ENCODE data around the gene ABHD16B.

The ABHD16B gene

DNA sequence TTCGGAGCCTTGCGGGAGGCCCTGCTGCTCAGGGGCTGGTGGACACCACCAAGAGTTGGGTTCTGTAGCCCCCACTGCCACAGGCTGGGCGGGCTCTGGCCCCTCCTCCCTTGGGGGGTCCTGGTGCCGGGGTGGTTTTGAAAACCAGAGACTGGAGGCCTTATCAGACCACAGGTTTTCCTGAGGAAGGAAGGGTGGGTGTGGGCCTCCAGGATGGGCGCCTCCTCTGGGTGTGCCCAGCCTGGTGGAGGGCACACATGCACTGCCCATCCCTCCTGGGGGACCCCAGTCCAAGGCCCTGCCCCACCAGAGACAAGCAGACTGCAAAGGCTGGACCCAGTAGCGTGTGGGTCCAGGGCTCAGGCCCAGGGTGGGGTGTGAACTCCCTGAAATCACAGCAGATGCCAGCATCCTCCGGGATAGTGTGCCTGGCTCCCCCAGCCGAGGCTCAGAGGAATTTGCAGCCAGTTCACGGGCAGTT lies 16.7 kb upstream of the ABHD16B start:
- no peaks in the 10 kb centered on the region for H3F3A ChIP-seq (ENCODE audit: insufficient read depth, low read length)
- no peaks in the 10 kb centered on the region for H3K79me2 ChIP-seq (ENCODE audit: insufficient read depth, low read length)
- no peaks in the 10 kb centered on the region for H3K36me3 ChIP-seq (ENCODE audit: insufficient read depth, low read length)
- H3K27ac ChIP-seq (ENCODE audit: low read depth, low read length, poor library complexity, severe bottlenecking), result no peak overlapping the region
- no peaks in the 10 kb centered on the region for H3K9me3 ChIP-seq (ENCODE audit: low read length)
- no peaks in the 10 kb centered on the region for H4K20me1 ChIP-seq (ENCODE audit: insufficient read depth, low read length)
- H3K9me2 ChIP-seq (ENCODE audit: low read depth, low read length), result no peaks in the 10 kb centered on the region
- H3K4me1 ChIP-seq (ENCODE audit: insufficient read depth, low read length, severe bottlenecking), result no peaks in the 10 kb centered on the region
- no peak overlapping the region for H2AFZ ChIP-seq (ENCODE audit: low read length)
- no peak overlapping the region for H3K4me2 ChIP-seq (ENCODE audit: low read length)
- no peak overlapping the region for H3K9ac ChIP-seq (ENCODE audit: low read length)
- H3K27me3 ChIP-seq (ENCODE audit: insufficient read depth, low read length), result peaks cover 9% of the 10 kb centered on the region; the same call in 1 of the 2 replicates
- TF ChIP-seq CTCF (IDR thresholded peaks at IDR 0.05; ENCODE audit: low read length) (no peak), EZH2 (IDR thresholded peaks at IDR 0.05; ENCODE audit: borderline replicate concordance, low read length) (no peak)
- no peak overlapping the region for H3K4me3 ChIP-seq (ENCODE audit: low read depth, low read length, poor library complexity, severe bottlenecking)

- no peak overlapping the region for H3K4me2 ChIP-seq (ENCODE audit: low read length)
- no peak overlapping the region for H3K27ac ChIP-seq (ENCODE audit: low read depth, low read length, poor library complexity, severe bottlenecking)
- no peaks in the 10 kb centered on the region for H3K4me1 ChIP-seq (ENCODE audit: insufficient read depth, low read length, severe bottlenecking)
- no peaks in the 10 kb centered on the region for H3K9me3 ChIP-seq (ENCODE audit: low read length)
- H3K79me2 ChIP-seq (ENCODE audit: insufficient read depth, low read length), result no peaks in the 10 kb centered on the region
- no peaks in the 10 kb centered on the region for H3F3A ChIP-seq (ENCODE audit: insufficient read depth, low read length)
- no peak overlapping the region for H3K9ac ChIP-seq (ENCODE audit: low read length)
- no peaks in the 10 kb centered on the region for H4K20me1 ChIP-seq (ENCODE audit: insufficient read depth, low read length)
- H2AFZ ChIP-seq (ENCODE audit: low read length), result no peak overlapping the region
- no peaks in the 10 kb centered on the region for H3K36me3 ChIP-seq (ENCODE audit: insufficient read depth, low read length)
- H3K4me3 ChIP-seq (ENCODE audit: low read depth, low read length, poor library complexity, severe bottlenecking), result no peak overlapping the region
- H3K27me3 ChIP-seq (ENCODE audit: insufficient read depth, low read length), result peaks cover 6% of the 10 kb centered on the region; the same call in 1 of the 2 replicates
- TF ChIP-seq EZH2 (IDR thresholded peaks at IDR 0.05; ENCODE audit: borderline replicate concordance, low read length), result no peak
- no peak for TF ChIP-seq CTCF (IDR thresholded peaks at IDR 0.05; ENCODE audit: low read length)
- H3K9me2 ChIP-seq (ENCODE audit: low read depth, low read length), result no peaks in the 10 kb centered on the region
These were observed 15.0 kb upstream of the ABHD16B start for GRCh38 chr20:63846128-63846771.

DNA sequence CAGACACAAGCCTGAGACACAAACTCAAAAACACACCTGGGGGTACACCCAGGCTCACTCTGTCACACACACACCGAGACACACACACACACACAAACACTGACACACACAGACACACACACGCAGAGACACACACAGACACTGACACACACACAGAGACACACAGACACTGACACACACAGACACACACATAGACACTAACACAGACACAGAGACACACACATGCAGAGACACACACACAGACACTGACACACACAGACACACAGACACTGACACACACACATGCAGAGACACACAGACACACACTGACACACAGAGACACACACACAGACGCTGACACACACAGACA lies 14.4 kb upstream of the ABHD16B start:
- no peak overlapping the region for H3K4me2 ChIP-seq (ENCODE audit: low read length)

More for the DNA sequence above, 14.4 kb upstream of the ABHD16B start:
- peaks cover 6% of the 10 kb centered on the region; the same call in 1 of the 2 replicates for H3K27me3 ChIP-seq (ENCODE audit: insufficient read depth, low read length)
- no peaks in the 10 kb centered on the region for H3K79me2 ChIP-seq (ENCODE audit: insufficient read depth, low read length)
- no peak overlapping the region for H3K4me3 ChIP-seq (ENCODE audit: low read depth, low read length, poor library complexity, severe bottlenecking)
- TF ChIP-seq CTCF (IDR thresholded peaks at IDR 0.05; ENCODE audit: low read length) (no peak), EZH2 (IDR thresholded peaks at IDR 0.05; ENCODE audit: borderline replicate concordance, low read length) (no peak)
- no peaks in the 10 kb centered on the region for H3K9me3 ChIP-seq (ENCODE audit: low read length)
- no peaks in the 10 kb centered on the region for H3K9me2 ChIP-seq (ENCODE audit: low read depth, low read length)
- H4K20me1 ChIP-seq (ENCODE audit: insufficient read depth, low read length), result no peaks in the 10 kb centered on the region
- no peak overlapping the region for H2AFZ ChIP-seq (ENCODE audit: low read length)
- no peak overlapping the region for H3K9ac ChIP-seq (ENCODE audit: low read length)
- H3F3A ChIP-seq (ENCODE audit: insufficient read depth, low read length), result no peaks in the 10 kb centered on the region
- no peak overlapping the region for H3K27ac ChIP-seq (ENCODE audit: low read depth, low read length, poor library complexity, severe bottlenecking)
- no peaks in the 10 kb centered on the region for H3K4me1 ChIP-seq (ENCODE audit: insufficient read depth, low read length, severe bottlenecking)
- no peaks in the 10 kb centered on the region for H3K36me3 ChIP-seq (ENCODE audit: insufficient read depth, low read length)
